ENCODE data around the gene AP2S1.

AP2S1 gene

DNA sequence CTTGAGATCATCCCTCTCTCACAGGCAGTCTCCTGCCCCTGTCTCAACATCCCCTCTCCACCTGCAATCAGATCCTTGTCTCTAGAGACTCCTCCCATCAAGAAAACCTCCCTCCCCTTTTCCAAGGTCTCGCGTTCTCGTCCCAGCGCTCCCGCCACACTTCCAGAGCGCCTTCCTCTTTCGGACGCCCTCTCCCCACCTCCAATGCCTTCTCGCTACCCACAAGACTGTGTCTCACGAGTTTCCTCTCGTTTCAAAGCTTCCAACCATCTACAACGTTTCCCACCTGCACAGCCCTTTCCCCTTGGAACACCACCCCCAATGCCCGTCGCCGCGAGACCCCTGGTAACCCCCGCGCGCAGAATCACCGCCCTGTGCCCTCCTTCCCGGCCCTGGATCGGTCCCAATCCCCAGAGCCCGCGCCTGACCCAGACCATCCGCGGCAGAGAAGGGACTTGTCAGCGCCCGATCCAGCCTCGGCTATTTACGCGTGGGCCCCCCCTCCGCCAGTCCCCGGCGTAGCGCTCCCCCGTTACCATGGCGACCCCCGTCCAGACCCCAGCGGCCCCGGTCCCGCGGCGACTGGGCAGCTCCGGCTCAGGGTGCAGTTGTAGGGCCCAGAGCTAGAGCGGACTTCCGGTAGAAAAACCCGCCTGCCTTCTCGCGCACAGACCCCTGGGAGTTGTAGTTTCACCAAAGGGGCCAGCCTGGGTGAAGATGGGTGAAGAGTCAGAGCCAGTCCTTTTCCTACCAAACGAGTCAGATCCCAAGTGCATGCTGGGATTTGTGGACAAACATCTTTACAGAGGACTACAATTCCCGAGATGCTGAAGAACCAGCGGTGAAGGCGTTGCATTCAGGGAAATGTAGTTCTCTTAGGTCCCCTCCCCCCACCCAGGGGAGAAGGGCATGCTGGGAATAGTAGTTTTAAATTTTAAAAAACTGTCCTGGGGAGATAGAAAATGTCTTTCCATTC, at the start of gene AP2S1:
Gene AP2S1 (minus strand): TSS at position 619 of the 976 bp plus-strand sequence. CDS start 80 bp downstream, at position 539.
- Histone ChIP-seq H3K27ac (ENCODE audit: low read depth, low read length) (peak within 1 kb of the TSS; percentile 55), H3K4me1 (ENCODE audit: control insufficient read depth in 1 of 2, insufficient read depth in 2 of 2, low read length in 2 of 2) (peaks cover 9% of the 10 kb centered on the region in 2 donors), H3K9ac (ENCODE audit: low read depth in 1 of 2, low read length in 2 of 2) (peak within 1 kb of the TSS; percentile 74 to 84), H3K9me3 (ENCODE audit: control insufficient read depth in 1 of 2, low read length in 2 of 2) (no peaks in the 10 kb centered on the region), H3K36me3 (ENCODE audit: control insufficient read depth in 1 of 2, insufficient read depth in 2 of 2, low read length in 2 of 2) (peaks cover 6 to 7% of the 10 kb centered on the region in 2 donors), H3K27me3 (ENCODE audit: control insufficient read depth in 1 of 2, insufficient read depth in 2 of 2, low read length in 2 of 2) (no peaks in the 10 kb centered on the region), H3K4me3 (ENCODE audit: low read depth in 1 of 2, low read length in 2 of 2) (peak within 1 kb of the TSS; percentile 82 to 93)

GRCh38 chr19:46900341-46900740, 49.7 kb upstream of the AP2S1 start:
- Histone ChIP-seq H3K36me3 (ENCODE audit: control insufficient read depth in 1 of 2, insufficient read depth in 2 of 2, low read length in 2 of 2) (no peaks in the 10 kb centered on the region), H3K4me3 (ENCODE audit: low read depth in 1 of 2, low read length in 2 of 2) (no peak overlapping the region), H3K27ac (ENCODE audit: low read depth, low read length) (no peak overlapping the region), H3K27me3 (ENCODE audit: control insufficient read depth in 1 of 2, insufficient read depth in 2 of 2, low read length in 2 of 2) (no peaks in the 10 kb centered on the region), H3K9me3 (ENCODE audit: control insufficient read depth in 1 of 2, low read length in 2 of 2) (no peaks in the 10 kb centered on the region), H3K9ac (ENCODE audit: low read depth in 1 of 2, low read length in 2 of 2) (no peak overlapping the region), H3K4me1 (ENCODE audit: control insufficient read depth in 1 of 2, insufficient read depth in 2 of 2, low read length in 2 of 2) (peaks cover 13 to 23% of the 10 kb centered on the region in 2 donors)

DNA sequence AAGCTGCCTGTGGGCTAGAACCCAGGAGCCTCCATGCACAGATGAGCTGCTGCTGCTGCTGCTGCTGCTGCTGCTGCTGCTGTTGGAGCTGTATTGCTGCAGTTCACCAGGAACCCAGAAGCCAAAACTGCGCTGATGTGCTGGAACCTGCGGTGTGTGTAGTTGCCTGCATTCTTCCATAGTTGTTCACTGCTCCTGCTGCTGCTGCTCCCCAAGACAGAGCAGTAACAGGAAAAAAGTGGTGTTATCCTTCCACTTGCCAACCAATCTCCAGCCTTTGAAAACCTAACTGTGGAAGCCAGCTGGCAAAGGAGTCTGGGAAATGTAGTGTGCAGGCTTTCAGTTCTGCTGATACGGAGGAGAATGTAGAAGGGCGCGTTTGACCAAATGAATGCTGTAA, 48.1 kb upstream of the AP2S1 start:
- Histone ChIP-seq H3K36me3 (ENCODE audit: control insufficient read depth in 1 of 2, insufficient read depth in 2 of 2, low read length in 2 of 2) (no peaks in the 10 kb centered on the region), H3K4me1 (ENCODE audit: control insufficient read depth in 1 of 2, insufficient read depth in 2 of 2, low read length in 2 of 2) (peaks cover 12 to 23% of the 10 kb centered on the region in 2 donors), H3K9me3 (ENCODE audit: control insufficient read depth in 1 of 2, low read length in 2 of 2) (no peaks in the 10 kb centered on the region), H3K4me3 (ENCODE audit: low read depth in 1 of 2, low read length in 2 of 2) (no peak overlapping the region), H3K27ac (ENCODE audit: low read depth, low read length) (no peak overlapping the region), H3K27me3 (ENCODE audit: control insufficient read depth in 1 of 2, insufficient read depth in 2 of 2, low read length in 2 of 2) (no peaks in the 10 kb centered on the region), H3K9ac (ENCODE audit: low read depth in 1 of 2, low read length in 2 of 2) (no peak overlapping the region)

GRCh38 chr19:46896076-46896794, 45.6 kb upstream of the AP2S1 start:
- Histone ChIP-seq H3K4me1 (ENCODE audit: control insufficient read depth in 1 of 2, insufficient read depth in 2 of 2, low read length in 2 of 2) (peaks cover under 1 to 13% of the 10 kb centered on the region in 2 donors), H3K36me3 (ENCODE audit: control insufficient read depth in 1 of 2, insufficient read depth in 2 of 2, low read length in 2 of 2) (no peaks in the 10 kb centered on the region), H3K9me3 (ENCODE audit: control insufficient read depth in 1 of 2, low read length in 2 of 2) (no peaks in the 10 kb centered on the region), H3K27me3 (ENCODE audit: control insufficient read depth in 1 of 2, insufficient read depth in 2 of 2, low read length in 2 of 2) (no peaks in the 10 kb centered on the region), H3K4me3 (ENCODE audit: low read depth in 1 of 2, low read length in 2 of 2) (no peak overlapping the region), H3K27ac (ENCODE audit: low read depth, low read length) (no peak overlapping the region), H3K9ac (ENCODE audit: low read depth in 1 of 2, low read length in 2 of 2) (no peak overlapping the region)

GRCh38 chr19:46892252-46893179, 41.9 kb upstream of the AP2S1 start:
- Histone ChIP-seq H3K9ac (ENCODE audit: low read depth in 1 of 2, low read length in 2 of 2) (no peak overlapping the region), H3K27me3 (ENCODE audit: control insufficient read depth in 1 of 2, insufficient read depth in 2 of 2, low read length in 2 of 2) (no peaks in the 10 kb centered on the region), H3K9me3 (ENCODE audit: control insufficient read depth in 1 of 2, low read length in 2 of 2) (no peaks in the 10 kb centered on the region), H3K4me1 (ENCODE audit: control insufficient read depth in 1 of 2, insufficient read depth in 2 of 2, low read length in 2 of 2) (peaks cover 14 to 30% of the 10 kb centered on the region in 2 donors), H3K27ac (ENCODE audit: low read depth, low read length) (no peak overlapping the region), H3K4me3 (ENCODE audit: low read depth in 1 of 2, low read length in 2 of 2) (no peak overlapping the region), H3K36me3 (ENCODE audit: control insufficient read depth in 1 of 2, insufficient read depth in 2 of 2, low read length in 2 of 2) (no peaks in the 10 kb centered on the region)

- no peaks in the 10 kb centered on the region for H3K9me3 ChIP-seq (ENCODE audit: control insufficient read depth in 1 of 2, low read length in 2 of 2)
- H3K27me3 ChIP-seq (ENCODE audit: control insufficient read depth in 1 of 2, insufficient read depth in 2 of 2, low read length in 2 of 2) = no peaks in the 10 kb centered on the region
- no peaks in the 10 kb centered on the region for H3K36me3 ChIP-seq (ENCODE audit: control insufficient read depth in 1 of 2, insufficient read depth in 2 of 2, low read length in 2 of 2)
- H3K27ac ChIP-seq (ENCODE audit: low read depth, low read length) = no peak overlapping the region
- H3K4me1 ChIP-seq (ENCODE audit: control insufficient read depth in 1 of 2, insufficient read depth in 2 of 2, low read length in 2 of 2) = peaks cover 14 to 30% of the 10 kb centered on the region in 2 donors
- H3K4me3 ChIP-seq (ENCODE audit: low read depth in 1 of 2, low read length in 2 of 2) = no peak overlapping the region
- no peak overlapping the region for H3K9ac ChIP-seq (ENCODE audit: low read depth in 1 of 2, low read length in 2 of 2)
Observed at GRCh38 chr19:46890423-46891170, 40.0 kb upstream of the AP2S1 start.

GRCh38 chr19:46887240-46887782, 36.7 kb upstream of the AP2S1 start:
- Histone ChIP-seq H3K4me3 (ENCODE audit: low read depth in 1 of 2, low read length in 2 of 2) (no peak overlapping the region), H3K27me3 (ENCODE audit: control insufficient read depth in 1 of 2, insufficient read depth in 2 of 2, low read length in 2 of 2) (no peaks in the 10 kb centered on the region), H3K4me1 (ENCODE audit: control insufficient read depth in 1 of 2, insufficient read depth in 2 of 2, low read length in 2 of 2) (peaks cover 14 to 23% of the 10 kb centered on the region in 2 donors), H3K9ac (ENCODE audit: low read depth in 1 of 2, low read length in 2 of 2) (no peak overlapping the region), H3K9me3 (ENCODE audit: control insufficient read depth in 1 of 2, low read length in 2 of 2) (no peaks in the 10 kb centered on the region), H3K27ac (ENCODE audit: low read depth, low read length) (no peak overlapping the region), H3K36me3 (ENCODE audit: control insufficient read depth in 1 of 2, insufficient read depth in 2 of 2, low read length in 2 of 2) (no peaks in the 10 kb centered on the region)

DNA sequence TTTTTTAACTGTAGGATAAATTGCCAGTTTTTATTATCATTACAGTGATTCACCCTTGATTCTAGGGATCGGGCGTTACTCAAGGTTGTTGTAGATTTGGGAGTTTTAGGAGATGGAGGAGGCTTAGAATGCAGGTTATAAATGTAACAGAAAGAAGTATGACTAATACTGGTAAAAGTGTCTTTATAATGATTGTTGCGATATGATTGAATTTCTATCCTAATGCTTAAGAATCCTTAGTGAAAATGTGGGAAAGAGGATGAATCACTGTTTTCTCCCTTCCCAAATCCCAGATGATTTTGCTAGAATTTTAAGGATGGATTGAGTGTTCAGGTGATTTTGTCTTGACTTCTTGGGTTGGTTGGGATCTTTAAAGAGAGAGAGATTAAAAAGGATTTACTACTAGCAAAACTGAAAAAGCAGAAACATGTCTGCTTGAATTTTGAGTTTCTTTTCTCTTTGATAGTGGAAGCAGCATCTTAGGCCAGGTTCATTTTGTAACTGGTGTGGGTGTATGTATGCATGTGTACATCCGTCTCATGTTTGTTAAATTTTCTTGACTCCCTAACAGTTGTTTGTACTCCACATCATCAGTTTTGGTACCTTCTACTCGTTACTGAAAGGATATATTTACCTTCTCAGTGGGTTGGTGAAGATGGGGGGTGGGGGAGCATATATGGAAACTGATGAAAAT, 36.0 kb upstream of the AP2S1 start:
- no peak overlapping the region for H3K27ac ChIP-seq (ENCODE audit: low read depth, low read length)
- H3K9me3 ChIP-seq (ENCODE audit: control insufficient read depth in 1 of 2, low read length in 2 of 2) = no peaks in the 10 kb centered on the region
- no peaks in the 10 kb centered on the region for H3K36me3 ChIP-seq (ENCODE audit: control insufficient read depth in 1 of 2, insufficient read depth in 2 of 2, low read length in 2 of 2)
- no peak overlapping the region for H3K9ac ChIP-seq (ENCODE audit: low read depth in 1 of 2, low read length in 2 of 2)
- no peaks in the 10 kb centered on the region for H3K27me3 ChIP-seq (ENCODE audit: control insufficient read depth in 1 of 2, insufficient read depth in 2 of 2, low read length in 2 of 2)
- no peak overlapping the region for H3K4me3 ChIP-seq (ENCODE audit: low read depth in 1 of 2, low read length in 2 of 2)
- peaks cover 14 to 22% of the 10 kb centered on the region in 2 donors for H3K4me1 ChIP-seq (ENCODE audit: control insufficient read depth in 1 of 2, insufficient read depth in 2 of 2, low read length in 2 of 2)

Measured in duodenal mucosa (tissue), 2 donors.